Measurements from ENCODE around the gene B3GALT2.

Gene B3GALT2

GRCh38 chr1:193181985-193182384 lies 4.4 kb downstream of the B3GALT2 start:
- peaks cover 30% of the 10 kb centered on the region for H3K4me1 ChIP-seq (ENCODE audit: control insufficient read depth, insufficient read depth, low read length)
- no peak for DNase-seq (ENCODE audit: low read depth)
- no peaks in the 10 kb centered on the region for H3K9me3 ChIP-seq (ENCODE audit: control insufficient read depth, low read length)
- no peak overlapping the region for H3K4me3 ChIP-seq (ENCODE audit: low read length)
- no peaks in the 10 kb centered on the region for H3K36me3 ChIP-seq (ENCODE audit: control insufficient read depth, insufficient read depth, low read length, severe bottlenecking)
- H3K9ac ChIP-seq (ENCODE audit: low read length) = no peak overlapping the region
- no peaks in the 10 kb centered on the region for H3K27me3 ChIP-seq (replicated peaks; ENCODE audit: control insufficient read depth, insufficient read depth, low read length)

- no peak overlapping the region for H3K9ac ChIP-seq (ENCODE audit: low read length)
- no peak overlapping the region for H3K4me3 ChIP-seq (ENCODE audit: low read length)
- no peaks in the 10 kb centered on the region for H3K9me3 ChIP-seq (ENCODE audit: control insufficient read depth, low read length)
- peaks cover 26% of the 10 kb centered on the region for H3K4me1 ChIP-seq (ENCODE audit: control insufficient read depth, insufficient read depth, low read length)
- H3K27me3 ChIP-seq (replicated peaks; ENCODE audit: control insufficient read depth, insufficient read depth, low read length) = no peaks in the 10 kb centered on the region
- H3K36me3 ChIP-seq (ENCODE audit: control insufficient read depth, insufficient read depth, low read length, severe bottlenecking) = no peaks in the 10 kb centered on the region
- DNase-seq (ENCODE audit: low read depth) = no peak
These were observed 4.9 kb downstream of the B3GALT2 start for GRCh38 chr1:193181536-193181935.

- no peak for DNase-seq (ENCODE audit: low read depth)
- Histone ChIP-seq H3K4me1 (ENCODE audit: control insufficient read depth, insufficient read depth, low read length) (peaks cover 11% of the 10 kb centered on the region), H3K4me3 (ENCODE audit: low read length) (no peak overlapping the region)
These were observed 7.3 kb downstream of the B3GALT2 start for GRCh38 chr1:193179094-193179493.

GRCh38 chr1:193176788-193177187 lies 9.6 kb downstream of the B3GALT2 start:
- Histone ChIP-seq H3K4me1 (ENCODE audit: control insufficient read depth, insufficient read depth, low read length) (peaks cover 6% of the 10 kb centered on the region), H3K4me3 (ENCODE audit: low read length) (no peak overlapping the region), H3K36me3 (ENCODE audit: control insufficient read depth, insufficient read depth, low read length, severe bottlenecking) (no peaks in the 10 kb centered on the region), H3K9me3 (ENCODE audit: control insufficient read depth, low read length) (no peaks in the 10 kb centered on the region), H3K27me3 (replicated peaks; ENCODE audit: control insufficient read depth, insufficient read depth, low read length) (no peaks in the 10 kb centered on the region), H3K9ac (ENCODE audit: low read length) (no peak overlapping the region)
- no peak for DNase-seq (ENCODE audit: low read depth)

More at GRCh38 chr1:193179094-193179493, 7.3 kb downstream of the B3GALT2 start:
- Histone ChIP-seq H3K9ac (ENCODE audit: low read length) (no peak overlapping the region), H3K9me3 (ENCODE audit: control insufficient read depth, low read length) (no peaks in the 10 kb centered on the region), H3K27me3 (replicated peaks; ENCODE audit: control insufficient read depth, insufficient read depth, low read length) (no peaks in the 10 kb centered on the region), H3K36me3 (ENCODE audit: control insufficient read depth, insufficient read depth, low read length, severe bottlenecking) (no peaks in the 10 kb centered on the region)

GRCh38 chr1:193176113-193176512 lies 10.3 kb downstream of the B3GALT2 start:
- peaks cover 3% of the 10 kb centered on the region for H3K4me1 ChIP-seq (ENCODE audit: control insufficient read depth, insufficient read depth, low read length)
- no peaks in the 10 kb centered on the region for H3K36me3 ChIP-seq (ENCODE audit: control insufficient read depth, insufficient read depth, low read length, severe bottlenecking)
- no peaks in the 10 kb centered on the region for H3K27me3 ChIP-seq (replicated peaks; ENCODE audit: control insufficient read depth, insufficient read depth, low read length)
- H3K4me3 ChIP-seq (ENCODE audit: low read length) = no peak overlapping the region
- no peak overlapping the region for H3K9ac ChIP-seq (ENCODE audit: low read length)
- no peaks in the 10 kb centered on the region for H3K9me3 ChIP-seq (ENCODE audit: control insufficient read depth, low read length)
- DNase-seq (ENCODE audit: low read depth) = peak; percentile 31

GRCh38 chr1:193157360-193157759 lies 29.1 kb downstream of the B3GALT2 start:
- Histone ChIP-seq H3K9ac (ENCODE audit: low read length) (no peak overlapping the region), H3K4me1 (ENCODE audit: control insufficient read depth, insufficient read depth, low read length) (no peaks in the 10 kb centered on the region), H3K27me3 (replicated peaks; ENCODE audit: control insufficient read depth, insufficient read depth, low read length) (no peaks in the 10 kb centered on the region), H3K9me3 (ENCODE audit: control insufficient read depth, low read length) (no peaks in the 10 kb centered on the region), H3K4me3 (ENCODE audit: low read length) (no peak overlapping the region), H3K36me3 (ENCODE audit: control insufficient read depth, insufficient read depth, low read length, severe bottlenecking) (peaks cover 55% of the 10 kb centered on the region)
- DNase-seq (ENCODE audit: low read depth) = no peak

- H3K36me3 ChIP-seq (ENCODE audit: control insufficient read depth, insufficient read depth, low read length, severe bottlenecking) = peaks cover 60% of the 10 kb centered on the region
- H3K27me3 ChIP-seq (replicated peaks; ENCODE audit: control insufficient read depth, insufficient read depth, low read length) = no peaks in the 10 kb centered on the region
- H3K9me3 ChIP-seq (ENCODE audit: control insufficient read depth, low read length) = no peaks in the 10 kb centered on the region
- no peaks in the 10 kb centered on the region for H3K4me1 ChIP-seq (ENCODE audit: control insufficient read depth, insufficient read depth, low read length)
- H3K4me3 ChIP-seq (ENCODE audit: low read length) = no peak overlapping the region
- DNase-seq (ENCODE audit: low read depth) = no peak
- no peak overlapping the region for H3K9ac ChIP-seq (ENCODE audit: low read length)
These were observed 29.6 kb downstream of the B3GALT2 start for GRCh38 chr1:193156822-193157142.

GRCh38 chr1:193156117-193156821 lies 30.1 kb downstream of the B3GALT2 start:
- H3K9ac ChIP-seq (ENCODE audit: low read length) = no peak overlapping the region
- H3K4me3 ChIP-seq (ENCODE audit: low read length) = no peak overlapping the region

GRCh38 chr1:193144999-193145398 lies 41.4 kb downstream of the B3GALT2 start:
- no peak for DNase-seq (ENCODE audit: low read depth)
- no peak overlapping the region for H3K9ac ChIP-seq (ENCODE audit: low read length)
- H3K4me1 ChIP-seq (ENCODE audit: control insufficient read depth, insufficient read depth, low read length) = peaks cover 4% of the 10 kb centered on the region
- H3K9me3 ChIP-seq (ENCODE audit: control insufficient read depth, low read length) = no peaks in the 10 kb centered on the region
- no peaks in the 10 kb centered on the region for H3K27me3 ChIP-seq (replicated peaks; ENCODE audit: control insufficient read depth, insufficient read depth, low read length)
- H3K4me3 ChIP-seq (ENCODE audit: low read length) = no peak overlapping the region
- H3K36me3 ChIP-seq (ENCODE audit: control insufficient read depth, insufficient read depth, low read length, severe bottlenecking) = peaks cover 81% of the 10 kb centered on the region

More at GRCh38 chr1:193156117-193156821, 30.1 kb downstream of the B3GALT2 start:
- H3K27me3 ChIP-seq (replicated peaks; ENCODE audit: control insufficient read depth, insufficient read depth, low read length) = no peaks in the 10 kb centered on the region
- no peaks in the 10 kb centered on the region for H3K4me1 ChIP-seq (ENCODE audit: control insufficient read depth, insufficient read depth, low read length)
- H3K36me3 ChIP-seq (ENCODE audit: control insufficient read depth, insufficient read depth, low read length, severe bottlenecking) = peaks cover 66% of the 10 kb centered on the region
- no peak for DNase-seq (ENCODE audit: low read depth)
- no peaks in the 10 kb centered on the region for H3K9me3 ChIP-seq (ENCODE audit: control insufficient read depth, low read length)

- no peak for DNase-seq (ENCODE audit: low read depth)
- no peak overlapping the region for H3K4me3 ChIP-seq (ENCODE audit: low read length)
- no peaks in the 10 kb centered on the region for H3K27me3 ChIP-seq (replicated peaks; ENCODE audit: control insufficient read depth, insufficient read depth, low read length)
- peaks cover 4% of the 10 kb centered on the region for H3K4me1 ChIP-seq (ENCODE audit: control insufficient read depth, insufficient read depth, low read length)
- H3K36me3 ChIP-seq (ENCODE audit: control insufficient read depth, insufficient read depth, low read length, severe bottlenecking) = peaks cover 81% of the 10 kb centered on the region
- no peak overlapping the region for H3K9ac ChIP-seq (ENCODE audit: low read length)
- no peaks in the 10 kb centered on the region for H3K9me3 ChIP-seq (ENCODE audit: control insufficient read depth, low read length)
These were observed 42.0 kb downstream of the B3GALT2 start for GRCh38 chr1:193144361-193144938.

- DNase-seq (ENCODE audit: low read depth) = peak; percentile 55
- Histone ChIP-seq H3K36me3 (ENCODE audit: control insufficient read depth, insufficient read depth, low read length, severe bottlenecking) (peaks cover 83% of the 10 kb centered on the region), H3K9me3 (ENCODE audit: control insufficient read depth, low read length) (no peaks in the 10 kb centered on the region), H3K9ac (ENCODE audit: low read length) (no peak overlapping the region), H3K27me3 (replicated peaks; ENCODE audit: control insufficient read depth, insufficient read depth, low read length) (no peaks in the 10 kb centered on the region), H3K4me1 (ENCODE audit: control insufficient read depth, insufficient read depth, low read length) (peaks cover 4% of the 10 kb centered on the region), H3K4me3 (ENCODE audit: low read length) (no peak overlapping the region)
These were observed 43.1 kb downstream of the B3GALT2 start for GRCh38 chr1:193143285-193143684.

- H3K4me1 ChIP-seq (ENCODE audit: control insufficient read depth, insufficient read depth, low read length) = peaks cover 4% of the 10 kb centered on the region
- H3K4me3 ChIP-seq (ENCODE audit: low read length) = no peak overlapping the region
- H3K27me3 ChIP-seq (replicated peaks; ENCODE audit: control insufficient read depth, insufficient read depth, low read length) = no peaks in the 10 kb centered on the region
- DNase-seq (ENCODE audit: low read depth) = no peak
- peaks cover 83% of the 10 kb centered on the region for H3K36me3 ChIP-seq (ENCODE audit: control insufficient read depth, insufficient read depth, low read length, severe bottlenecking)
- H3K9me3 ChIP-seq (ENCODE audit: control insufficient read depth, low read length) = no peaks in the 10 kb centered on the region
- H3K9ac ChIP-seq (ENCODE audit: low read length) = no peak overlapping the region
These were observed 44.0 kb downstream of the B3GALT2 start for GRCh38 chr1:193142409-193142808.
